M059J (cell line): ENCODE results near the gene KLF3. TPM values are rescaled to one million over a fixed set of nuclear protein-coding genes. Genes with fewer than 3 reads are reported as not detected.

Experiments
- DNase-seq: peaks from one replicate; pipeline ENCODE4 v3.0.0-alpha.2; 2012; ENCODE audit warnings: low read depth
- total RNA-seq: library from RNA; depleted of rRNA; stranded (reverse); fragments of >200 nt; shearing (Covaris generic); gene quantifications from 2 replicates; pipeline ENCODE4 v1.2.3, GENCODE V29; 2014

Gene KLF3
- total RNA-seq, 1 experiment from 2014 or later = 11.4 TPM

GRCh38 chr4:38654273-38654672 lies 9.7 kb upstream of the KLF3 start:
- DNase-seq = no peak

DNA sequence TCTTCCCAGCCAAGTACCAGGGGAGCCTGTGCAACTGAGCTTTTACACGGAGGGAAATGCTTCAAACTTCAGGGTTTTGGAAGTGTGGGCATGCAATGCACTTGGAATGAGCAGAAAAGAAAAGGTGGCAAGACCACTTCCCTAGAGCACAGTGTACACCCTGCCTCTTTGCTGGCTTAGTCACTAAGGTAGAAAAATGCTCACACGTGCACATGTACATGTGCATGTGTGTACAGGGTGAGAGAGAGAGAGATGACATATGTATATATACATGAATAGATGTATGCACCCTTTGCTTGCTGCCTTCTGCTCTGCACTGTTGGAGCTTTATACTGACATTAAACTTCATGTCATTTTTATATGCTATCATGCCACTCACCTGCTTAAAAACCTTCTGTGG lies 7.9 kb upstream of the KLF3 start:
- no peak for DNase-seq

- no peak for DNase-seq
Measured at GRCh38 chr4:38659346-38659745, 4.7 kb upstream of the KLF3 start.

DNA sequence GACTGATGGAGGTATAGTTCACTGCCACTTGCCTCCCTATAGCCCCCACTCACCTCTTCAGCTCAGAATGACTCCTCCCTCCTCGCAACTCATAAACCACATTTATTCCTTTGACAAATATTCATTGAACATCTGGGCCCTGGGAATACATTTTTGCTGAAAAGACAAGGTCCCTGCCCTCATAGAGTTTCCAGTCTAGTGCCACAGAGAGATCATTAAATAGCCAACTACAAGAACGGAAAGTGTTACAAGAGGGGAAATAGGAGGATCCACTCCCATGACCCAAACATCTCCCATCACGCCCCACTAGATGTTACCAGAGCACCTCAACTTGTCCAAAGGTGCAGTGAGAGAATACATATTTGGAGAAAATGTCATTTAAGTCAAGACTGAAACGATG lies 3.2 kb upstream of the KLF3 start:
- no peak for DNase-seq

DNA sequence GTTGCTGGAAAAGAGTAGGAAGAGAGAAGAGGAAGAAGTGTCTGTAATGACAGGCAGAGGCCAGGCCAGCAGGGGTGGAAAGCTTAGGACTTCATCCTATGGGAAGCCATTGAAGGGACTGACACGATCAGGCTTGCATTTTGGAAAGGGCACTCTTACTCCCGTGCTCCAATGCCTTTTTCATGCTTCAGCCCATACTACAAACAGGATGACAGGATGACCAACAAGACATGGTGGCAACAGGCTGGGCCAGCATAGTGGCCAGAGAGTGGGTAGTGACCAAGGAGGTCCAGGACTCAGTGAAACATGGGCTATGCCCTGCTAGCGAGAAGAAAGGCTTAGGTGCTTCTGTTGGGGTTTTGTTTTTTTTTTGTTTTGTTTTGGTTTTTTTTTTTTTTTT lies 2.6 kb upstream of the KLF3 start:
- DNase-seq = no peak

- no peak for DNase-seq
Measured at GRCh38 chr4:38662522-38663089, 1.4 kb upstream of the KLF3 start.

- DNase-seq = no peak
Measured at GRCh38 chr4:38663090-38663800, 754 bp upstream of the KLF3 start.

- peak; percentile 68 for DNase-seq
Measured at GRCh38 chr4:38664706-38665401, 855 bp downstream of the KLF3 start.

DNA sequence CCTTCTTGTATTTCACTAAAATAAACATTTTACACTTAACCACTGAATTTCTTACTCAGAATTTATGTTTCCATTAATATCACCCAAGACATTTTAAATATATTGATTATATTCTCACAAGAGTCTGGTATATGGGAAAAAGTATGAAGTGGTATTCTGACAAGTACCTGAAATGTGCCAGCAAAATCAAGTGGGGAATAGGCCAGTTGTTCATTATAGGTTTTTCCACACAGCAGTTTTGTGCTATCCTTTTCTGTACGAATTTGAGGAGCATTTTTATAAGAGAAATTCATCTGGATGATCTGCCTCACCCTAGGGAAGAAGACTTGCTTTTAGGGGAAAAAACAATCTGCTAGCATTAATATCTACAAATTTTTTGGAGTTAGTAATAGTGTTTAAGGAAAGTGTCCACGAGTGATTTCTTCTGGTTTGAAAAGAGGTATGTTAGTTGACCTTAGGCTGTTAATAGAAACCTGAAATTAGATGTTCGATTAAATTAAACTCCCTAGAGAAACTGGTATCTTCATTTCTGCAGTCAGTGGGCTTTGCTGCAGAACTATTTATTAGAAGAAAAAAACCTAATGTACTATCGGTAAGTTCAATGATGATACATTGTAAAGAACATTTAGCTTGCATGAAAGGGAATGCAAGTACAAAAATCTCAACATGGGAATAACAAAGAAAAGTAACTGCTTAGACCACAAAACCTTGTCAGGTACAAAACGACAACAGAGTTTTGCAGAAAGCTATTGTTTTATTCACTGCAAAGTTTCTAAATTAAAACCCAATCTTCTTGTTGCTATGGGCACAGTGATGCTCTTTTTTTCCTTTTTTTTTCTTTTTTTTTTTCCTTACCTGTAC lies 1.8 kb downstream of the KLF3 start:
- DNase-seq = peak; percentile 6

- DNase-seq = no peak
Measured at GRCh38 chr4:38666766-38667084, 2.7 kb downstream of the KLF3 start.

- DNase-seq = peak; percentile 97
Measured at GRCh38 chr4:38667085-38667893, 3.3 kb downstream of the KLF3 start.

- no peak for DNase-seq
Measured at GRCh38 chr4:38668203-38668971, 4.4 kb downstream of the KLF3 start.

DNA sequence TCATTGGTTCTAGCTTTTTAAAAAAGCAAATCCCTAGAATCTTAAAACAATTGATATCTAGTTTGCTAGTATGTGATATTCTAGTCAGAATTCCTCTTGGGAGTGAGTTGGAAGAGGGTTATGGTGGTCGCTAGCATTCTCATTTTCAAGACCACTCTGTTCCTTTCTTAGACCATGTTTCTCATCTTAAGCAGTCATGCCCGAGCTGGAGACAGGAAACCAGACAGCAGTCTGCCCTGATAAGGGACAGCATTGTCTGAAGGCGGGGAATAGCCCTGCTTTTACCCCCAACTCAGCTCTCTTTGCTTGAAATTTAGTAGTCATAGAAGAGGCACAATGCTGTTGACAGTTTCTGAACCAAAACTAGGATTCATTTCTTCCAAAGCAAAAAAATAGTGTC lies 5.2 kb downstream of the KLF3 start:
- DNase-seq = no peak

- no peak for DNase-seq
Measured at GRCh38 chr4:38670109-38670901, 6.3 kb downstream of the KLF3 start.

- no peak for DNase-seq
Measured at GRCh38 chr4:38670939-38671591, 7.1 kb downstream of the KLF3 start.

- DNase-seq = no peak
Measured at GRCh38 chr4:38671592-38671940, 7.6 kb downstream of the KLF3 start.

GRCh38 chr4:38672074-38672396 lies 8.0 kb downstream of the KLF3 start:
- DNase-seq = no peak

DNA sequence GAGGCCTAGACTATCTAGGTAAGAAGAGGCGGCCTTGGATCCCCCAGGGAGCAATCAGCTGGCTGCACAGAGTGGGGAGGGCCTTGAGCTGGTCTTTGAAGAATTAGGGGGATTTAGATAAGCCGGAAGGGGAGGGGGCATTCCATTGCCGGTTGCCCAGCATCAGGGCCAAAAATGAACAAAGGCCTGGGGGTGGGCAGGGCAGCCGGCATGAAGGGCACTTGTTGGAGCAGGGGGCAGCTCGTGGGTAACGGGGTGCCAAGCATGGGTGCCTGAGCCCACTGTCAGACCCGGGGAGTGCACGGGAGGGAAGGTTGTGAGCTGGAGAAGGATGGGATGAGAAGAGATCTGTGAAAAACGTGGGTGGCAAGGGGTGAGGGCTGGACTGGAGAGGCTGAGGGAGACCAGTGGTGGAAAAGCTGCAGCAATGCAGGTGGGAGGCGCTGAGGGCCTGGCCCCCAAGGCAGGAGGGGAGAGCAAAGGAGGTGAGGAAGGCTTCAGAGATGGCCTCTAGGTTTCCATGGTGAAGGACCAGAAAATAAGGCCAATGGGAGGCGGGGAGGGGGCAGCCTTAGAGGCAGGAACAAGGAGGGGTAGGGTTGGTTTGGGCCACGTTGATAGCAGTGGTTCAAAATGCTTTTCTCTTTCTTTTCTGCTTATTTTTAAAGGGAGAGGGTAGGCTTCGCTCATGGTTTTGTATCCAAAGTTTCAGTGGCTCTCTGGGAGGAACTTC lies 8.6 kb downstream of the KLF3 start:
- DNase-seq = no peak
